IMR-90 (cell line): ENCODE measurements around the gene TMEM101. TPM values are rescaled to one million over a fixed set of nuclear protein-coding genes. Genes with fewer than 3 reads are reported as not detected.
A peak's percentile ranks its signal among the peaks of the same experiment; 100 is the strongest.

Source experiments
- ATAC-seq: fragments of 200-7000 bp; cut with Tn5 transposase; 2 replicates; pipeline ENCODE4 v1.9.1; 2020; ENCODE audit warnings: low read depth, mild to moderate bottlenecking, moderate library complexity
- BruUV-seq: library from RNA; stranded (reverse); fragments of 400-500 nt; replicated peaks from 2 replicates; lab custom pipeline; 2021; lab: Mats Ljungman, UMichigan
- CTCF ChIA-PET: fragments of 300-600 bp; formaldehyde crosslinking; extraction: SDS; loops from one replicate; lab custom pipeline; 2021; ENCODE audit warnings: antibody characterized with exemption; lab: Yijun Ruan, JAX
- POLR2A ChIA-PET: fragments of 300-600 bp; sonication (Branson Sonifier 250); formaldehyde crosslinking; loops from one replicate; lab custom pipeline; 2022; ENCODE audit warnings: antibody characterized with exemption; ENCODE audit not compliant: unreplicated experiment; lab: Charles Lee
- DNase-seq: peaks from one replicate; pipeline ENCODE4 v3.0.0; 2013
- H2AFZ ChIP-seq: replicated peaks from 2 replicates; pipeline ENCODE3; 2013; ENCODE audit warnings: low read length, mild to moderate bottlenecking; ENCODE audit not compliant: poor library complexity
- H2AK5ac ChIP-seq: 2 replicates; pipeline ENCODE4 v1.6.1; 2013; ENCODE audit warnings: low read depth, low read length, inconsistent platforms
- H2AK9ac ChIP-seq: replicated peaks from 2 replicates; pipeline ENCODE3; 2013; ENCODE audit warnings: mild to moderate bottlenecking, low read depth, low read length, moderate library complexity; ENCODE audit not compliant: poor library complexity
- H2BK120ac ChIP-seq: 2 replicates; pipeline ENCODE4 v1.6.1; 2013; ENCODE audit warnings: low read depth, low read length, inconsistent platforms
- H2BK15ac ChIP-seq: 3 replicates; pipeline ENCODE4 v1.6.1; 2013; ENCODE audit warnings: low read depth, low read length, inconsistent platforms
- H2BK20ac ChIP-seq: 2 replicates; pipeline ENCODE4 v1.6.1; 2013; ENCODE audit warnings: low read depth, mild to moderate bottlenecking, inconsistent platforms, low read length, moderate library complexity
- H2BK5ac ChIP-seq: 2 replicates; pipeline ENCODE4 v1.6.1; 2013; ENCODE audit warnings: mild to moderate bottlenecking, low read depth, low read length, inconsistent platforms; ENCODE audit not compliant: poor library complexity, severe bottlenecking
- H3K14ac ChIP-seq: replicated peaks from 2 replicates; pipeline ENCODE4 v1.6.1; 2013; ENCODE audit warnings: low read depth, low read length, inconsistent platforms
- H3K18ac ChIP-seq: 2 replicates; pipeline ENCODE4 v1.6.1; 2013; ENCODE audit warnings: low read depth, low read length, control low read depth
- H3K23ac ChIP-seq: 2 replicates; pipeline ENCODE4 v1.6.1; 2013; ENCODE audit warnings: low read depth, low read length, inconsistent platforms
- H3K27ac ChIP-seq: 2 replicates; pipeline ENCODE4 v1.5.1; 2013; ENCODE audit warnings: mild to moderate bottlenecking, control low read depth, low read length; ENCODE audit not compliant: insufficient read depth
- H3K27me3 ChIP-seq: 2 replicates; pipeline ENCODE4 v1.6.1; 2013; ENCODE audit warnings: low read length; ENCODE audit not compliant: control insufficient read depth, insufficient read depth
- H3K36me3 ChIP-seq: 2 replicates; pipeline ENCODE4 v1.6.1; 2013; ENCODE audit warnings: low read length, mixed read lengths; ENCODE audit not compliant: control insufficient read depth, insufficient read depth
- H3K4ac ChIP-seq: 2 replicates; pipeline ENCODE4 v1.6.1; 2013; ENCODE audit warnings: low read depth, low read length, inconsistent platforms
- H3K4me1 ChIP-seq: 2 replicates; pipeline ENCODE4 v1.6.1; 2013; ENCODE audit warnings: low read length, mixed read lengths; ENCODE audit not compliant: control insufficient read depth, insufficient read depth
- H3K4me2 ChIP-seq: 2 replicates; pipeline ENCODE4 v1.6.1; 2013; ENCODE audit warnings: low read depth, mild to moderate bottlenecking, control low read depth, low read length, moderate library complexity
- H3K4me3 ChIP-seq: 2 replicates; pipeline ENCODE4 v1.5.1; 2013; ENCODE audit warnings: low read depth, mild to moderate bottlenecking, control low read depth, low read length, moderate library complexity; ENCODE audit not compliant: insufficient read depth
- H3K56ac ChIP-seq: 2 replicates; pipeline ENCODE4 v1.6.1; 2013; ENCODE audit warnings: low read length, inconsistent platforms; ENCODE audit not compliant: insufficient read depth; ENCODE audit errors: extremely low read depth
- H3K79me1 ChIP-seq, 2 experiments: 2 replicates each; pipeline ENCODE4 v1.6.1; 2013; ENCODE audit warnings: low read length in 2 of 2, inconsistent platforms in 1 of 2, low read depth in 1 of 2
- H3K9ac ChIP-seq: 2 replicates; pipeline ENCODE4 v1.6.1; 2013; ENCODE audit warnings: low read depth, low read length, control low read depth
- H3K9me1 ChIP-seq: 2 replicates; pipeline ENCODE4 v1.6.1; 2013; ENCODE audit warnings: low read length, inconsistent platforms; ENCODE audit not compliant: insufficient read depth
- H3K9me3 ChIP-seq: 2 replicates; pipeline ENCODE4 v1.6.1; 2013; ENCODE audit warnings: low read length; ENCODE audit not compliant: control insufficient read depth, insufficient read depth
- H4K20me1 ChIP-seq: 2 replicates; pipeline ENCODE4 v1.6.1; 2013; ENCODE audit warnings: low read length, inconsistent platforms; ENCODE audit not compliant: insufficient read depth
- H4K5ac ChIP-seq: 2 replicates; pipeline ENCODE4 v1.6.1; 2013; ENCODE audit warnings: mild to moderate bottlenecking, low read depth, low read length, control low read depth
- H4K8ac ChIP-seq, 2 experiments: 2 replicates each; pipeline ENCODE4 v1.6.1; 2013; ENCODE audit warnings: low read depth in 2 of 2, low read length in 2 of 2, control low read depth in 1 of 2, inconsistent platforms in 1 of 2
- H4K91ac ChIP-seq: 2 replicates; pipeline ENCODE4 v1.6.1; 2013; ENCODE audit warnings: low read depth, low read length, inconsistent platforms; ENCODE audit not compliant: insufficient read depth
- CEBPB ChIP-seq: IDR thresholded peaks from 2 replicates; pipeline ENCODE4 v1.6.1; 2012; ENCODE audit warnings: low read depth, low read length, improper control_type of control experiment
- CTCF ChIP-seq: conservative IDR thresholded peaks from 2 replicates; pipeline ENCODE4 v1.5.1; 2012; ENCODE audit warnings: mild to moderate bottlenecking, low read depth, low read length, improper control_type of control experiment
- FOS ChIP-seq: fragments of 150-350 bp; IDR thresholded peaks from 2 replicates; pipeline ENCODE4 v1.6.1; 2016; ENCODE audit warnings: low read depth, low read length
- NFE2L2 ChIP-seq: fragments of 150-350 bp; IDR thresholded peaks from 2 replicates; pipeline ENCODE4 v1.6.1; 2016; ENCODE audit warnings: low read depth, mild to moderate bottlenecking, low read length
- RFX5 ChIP-seq: IDR thresholded peaks from 2 replicates; pipeline ENCODE4 v1.8.0; 2012; ENCODE audit warnings: low read depth, mild to moderate bottlenecking, low read length, moderate library complexity
- WGBS, 2 experiments: methylation state at CpG; one replicate each; pipeline versions ENCODE4 v1.1.5 to v1.1.7; 2013; ENCODE audit warnings: missing lambda C conversion rate in 2 of 2; ENCODE audit not compliant: insufficient read length in 1 of 2; ENCODE audit errors: extremely low coverage in 2 of 2; 5-methylcytosine and 5-hydroxymethylcytosine counted together
- dilution Hi-C: fragments of 300-500 bp; cut with HindIII; formaldehyde crosslinking; loops from one replicate; pipeline ENCODE4 v1.14.3; 2018; ENCODE audit warnings: low sequenced_read_pairs; ENCODE audit not compliant: unreplicated experiment
- in situ Hi-C: fragments of 300-500 bp; cut with MboI; formaldehyde crosslinking; loops from 3 replicates; pipeline ENCODE4 v1.14.3; 2019; ENCODE audit warnings: low sequenced_read_pairs, inconsistent platforms, mixed read lengths
- intact Hi-C: fragments of 100-400 bp; cut with micrococcal nuclease; formaldehyde crosslinking; loops from 2 replicates; pipeline ENCODE4 v1.10.0; 2022
- polyA plus RNA-seq, 3 experiments: library from polyadenylated mRNA; depleted of rRNA; stranded (reverse); fragments of >200 nt; gene quantifications; 2 replicates each; pipeline ENCODE4 v1.2.3, GENCODE V29; 2012; ENCODE audit warnings: low replicate concordance in 1 of 3
- total RNA-seq: library from RNA; depleted of rRNA; stranded (reverse); fragments of >200 nt; gene quantifications from 2 replicates; pipeline ENCODE4 v1.2.3, GENCODE V29; 2012

Gene TMEM101
- total and polyA plus RNA-seq, 2 of the 4 experiments (the other 2 are of a cell fraction): 30.7 to 36.6 TPM

- no peaks in the 10 kb centered on the region for H3K9me3 ChIP-seq
- H3K27ac ChIP-seq: peak overlapping the region; percentile 57; the same call in 1 of the 2 replicates
- no peak overlapping the region for H2AK9ac ChIP-seq
- H3K36me3 ChIP-seq: peaks cover 15% of the 10 kb centered on the region
- H3K14ac ChIP-seq: no peak overlapping the region
- H3K4me1 ChIP-seq: peaks cover 12% of the 10 kb centered on the region
- H3K4me2 ChIP-seq: peak overlapping the region; percentile 16; the same call in 1 of the 2 replicates
- H2BK20ac ChIP-seq: no peak overlapping the region
- WGBS, 2 experiments: no CpG with 5 or more reads among the region's 1 CpG
- H2BK5ac ChIP-seq: peak overlapping the region; percentile 31
- peak overlapping the region; percentile 28; the same call in 1 of the 2 replicates for H3K9ac ChIP-seq
- POLR2A ChIA-PET: no interaction called here
- peak overlapping the region; percentile 37; the same call in 1 of the 2 replicates for H3K23ac ChIP-seq
- H3K4me3 ChIP-seq: no peak overlapping the region
- H4K20me1 ChIP-seq: peaks cover 68% of the 10 kb centered on the region
- no peak overlapping the region for H2AFZ ChIP-seq
- H2BK15ac ChIP-seq: no peak overlapping the region
- no peak overlapping the region for H3K18ac ChIP-seq
- CTCF ChIA-PET: interaction anchor here (0.6 to 1.5 kb wide), 4 partner anchors 14 to 124 kb away, joined by 3 to 10 read pairs (median 5); no protein-coding TSS in a partner anchor
- no peaks in the 10 kb centered on the region for H3K27me3 ChIP-seq
- H4K8ac ChIP-seq: 0 out of 4 replicates have a peak overlapping the region, but pooled peaks of 1 of the 2 experiments have one; percentile 3
- dilution Hi-C loops: no loop called here
- intact Hi-C loops: loop anchor here (10.0 kb wide), 1 partner anchor 121 kb away; no protein-coding TSS in a partner anchor
- H2BK120ac ChIP-seq: no peak overlapping the region
- H3K4ac ChIP-seq: no peak overlapping the region
- no peak overlapping the region for H4K91ac ChIP-seq
- no peak overlapping the region for H2AK5ac ChIP-seq
- H4K5ac ChIP-seq: no peak overlapping the region
- ATAC-seq (no peak; the same call in 1 of the 2 replicates), DNase-seq (peak; percentile 65)
- TF ChIP-seq FOS (0 out of 2 replicates have a peak, but pooled peaks have one; percentile 10), CTCF (no peak), CEBPB (peak; percentile 91), RFX5 (peak; percentile 61; the same call in 1 of the 2 replicates), NFE2L2 (peak; percentile 25; the same call in 1 of the 2 replicates)
- no peaks in the 10 kb centered on the region for H3K9me1 ChIP-seq
- BruUV-seq: no TSS peak
- no peak overlapping the region for H3K56ac ChIP-seq
- in situ Hi-C loops: no loop called here
- peaks cover 11 to 70% of the 10 kb centered on the region in 2 experiments for H3K79me1 ChIP-seq
These were observed 29.3 kb upstream of the TMEM101 start for GRCh38 chr17:44044071-44044470.
